Tibial nerve (tissue), 4 donors: ENCODE measurements around the gene HIKESHI. TPM values are rescaled to one million over a fixed set of nuclear protein-coding genes. Genes with fewer than 3 reads are reported as not detected.

Source experiments
- DNase-seq, 2 donors: peaks; one replicate each; pipeline ENCODE4 v3.0.0-alpha.2; 2019; ENCODE audit warnings: low spot score in 2 of 2
- H3K27ac ChIP-seq, 4 donors: fragments of 200-600 bp; sonication (generic) in 3 of 4; one replicate each; pipeline ENCODE4 v1.5.1; 2017 to 2019; ENCODE audit warnings: mild to moderate bottlenecking in 1 of 4
- H3K27me3 ChIP-seq, 2 donors: fragments of 200-600 bp; sonication (generic) in 1 of 2; one replicate each; pipeline versions ENCODE4 v1.5.1 to v1.6.0; 2017 to 2019
- H3K36me3 ChIP-seq, 3 donors: fragments of 200-600 bp; sonication (generic); one replicate each; pipeline ENCODE4 v1.5.1; 2018 to 2019
- H3K4me1 ChIP-seq, 4 donors: fragments of 200-600 bp; sonication (generic) in 3 of 4; one replicate each; pipeline ENCODE4 v1.5.1; 2017 to 2019
- H3K4me3 ChIP-seq, 4 donors: fragments of 200-600 bp; sonication (generic) in 3 of 4; one replicate each; pipeline ENCODE4 v1.5.1; 2017 to 2019; ENCODE audit warnings: mild to moderate bottlenecking in 1 of 4, moderate library complexity in 1 of 4
- H3K9me3 ChIP-seq, 4 donors: fragments of 200-600 bp; sonication (generic) in 3 of 4; one replicate each; pipeline ENCODE4 v1.5.1; 2017 to 2019
- CTCF ChIP-seq, 5 experiments: fragments of 200-600 bp in 3 of 5; fragments of 450-650 bp in 2 of 5; sonication (generic) in 3 of 5; IDR thresholded peaks; one replicate each; pipeline ENCODE4 v1.5.1; 2016 to 2019; ENCODE audit warnings: antibody characterized with exemption in 5 of 5, mild to moderate bottlenecking in 3 of 5, moderate library complexity in 2 of 5
- EP300 ChIP-seq, 2 donors: sonication (generic); formaldehyde crosslinking; IDR thresholded peaks; one replicate each; pipeline ENCODE4 v1.6.1; 2017; ENCODE audit warnings: antibody characterized with exemption in 2 of 2, mild to moderate bottlenecking in 1 of 2
- POLR2A ChIP-seq, 2 donors: fragments of 450-650 bp; IDR thresholded peaks; one replicate each; pipeline ENCODE4 v1.6.1; 2017; ENCODE audit warnings: antibody characterized with exemption in 2 of 2, mild to moderate bottlenecking in 2 of 2, moderate library complexity in 2 of 2
- WGBS, 2 donors: methylation state at CpG; one replicate each; pipeline ENCODE4 v1.1.5; 2018; 5-methylcytosine and 5-hydroxymethylcytosine counted together
- total RNA-seq, 4 donors: library from RNA; depleted of rRNA; stranded (reverse); fragments of >200 nt; gene quantifications; one replicate each; pipeline ENCODE4 v1.1.0, GENCODE V29; 2016

Gene HIKESHI
- 10 to 100 TPM; 31.2 to 40.6 (median 33.4) TPM for total RNA-seq

- peaks cover 0 to 23% (median 7%) of the 10 kb centered on the region in 4 donors for H3K4me1 ChIP-seq
- peak within 1 kb of the TSS; percentile 55 to 91 (median 80) for H3K4me3 ChIP-seq
- peak within 1 kb of the TSS; percentile 74 to 90 (median 86) for H3K27ac ChIP-seq
- DNase-seq: peak; percentile 100
- H3K9me3 ChIP-seq: no peaks in the 10 kb centered on the region
- WGBS, 2 donors: 0 to 1% methylated on average over 24 to 28 of the region's 30 CpGs
- no peaks in the 10 kb centered on the region for H3K27me3 ChIP-seq
- H3K36me3 ChIP-seq: peaks cover 0 to 4% (median 0%) of the 10 kb centered on the region in 3 donors
- TF ChIP-seq POLR2A (IDR thresholded peaks at IDR 0.05): peak in 1 of 2 donors; percentile 50
- TF ChIP-seq EP300 (IDR thresholded peaks at IDR 0.05): peak; percentile 91 to 94
- TF ChIP-seq CTCF (IDR thresholded peaks at IDR 0.05): peak in 2 of 5 experiments; percentile 11 to 26
Measured at GRCh38 chr11:86302092-86302793, at the start of gene HIKESHI. Gene HIKESHI (plus strand): TSS chr11:86302240. CDS start chr11:86302449, 209 bp downstream.

GRCh38 chr11:86255896-86256295 lies 46.1 kb upstream of the HIKESHI start:
- H3K4me3 ChIP-seq: no peak overlapping the region
- no peak overlapping the region for H3K27ac ChIP-seq
- H3K27me3 ChIP-seq: no peaks in the 10 kb centered on the region
- H3K9me3 ChIP-seq: no peaks in the 10 kb centered on the region
- no peak for DNase-seq
- peaks cover 0 to 34% (median 0%) of the 10 kb centered on the region in 3 donors for H3K36me3 ChIP-seq
- no peak for TF ChIP-seq CTCF (IDR thresholded peaks at IDR 0.05)
- no peak for TF ChIP-seq POLR2A (IDR thresholded peaks at IDR 0.05)
- no peak for TF ChIP-seq EP300 (IDR thresholded peaks at IDR 0.05)
- 89 to 92% methylated on average over 1 of the region's 1 CpG for WGBS, 2 donors
- no peaks in the 10 kb centered on the region for H3K4me1 ChIP-seq

- TF ChIP-seq CTCF (IDR thresholded peaks at IDR 0.05) (no peak), EP300 (IDR thresholded peaks at IDR 0.05) (no peak), POLR2A (IDR thresholded peaks at IDR 0.05) (no peak)
- Histone ChIP-seq H3K27me3 (no peaks in the 10 kb centered on the region), H3K36me3 (peaks cover 0 to 41% (median 0%) of the 10 kb centered on the region in 3 donors), H3K4me1 (no peaks in the 10 kb centered on the region), H3K27ac (no peak overlapping the region), H3K9me3 (no peaks in the 10 kb centered on the region), H3K4me3 (no peak overlapping the region)
- no peak for DNase-seq
- 74 to 92% methylated on average over 6 of the region's 6 CpGs for WGBS, 2 donors
Measured at GRCh38 chr11:86256608-86257007, 45.4 kb upstream of the HIKESHI start.

- Histone ChIP-seq H3K4me3 (no peak overlapping the region), H3K9me3 (no peaks in the 10 kb centered on the region), H3K27me3 (no peaks in the 10 kb centered on the region), H3K27ac (no peak overlapping the region), H3K4me1 (no peaks in the 10 kb centered on the region), H3K36me3 (peaks cover 0 to 49% (median 0%) of the 10 kb centered on the region in 3 donors)
- no peak for DNase-seq
- TF ChIP-seq CTCF (IDR thresholded peaks at IDR 0.05): no peak
- TF ChIP-seq POLR2A (IDR thresholded peaks at IDR 0.05): no peak
- TF ChIP-seq EP300 (IDR thresholded peaks at IDR 0.05): no peak
Measured at GRCh38 chr11:86257446-86257845, 44.6 kb upstream of the HIKESHI start.

GRCh38 chr11:86259730-86260129 lies 42.3 kb upstream of the HIKESHI start:
- Histone ChIP-seq H3K9me3 (no peaks in the 10 kb centered on the region), H3K4me1 (no peaks in the 10 kb centered on the region), H3K36me3 (peaks cover 0 to 72% (median 0%) of the 10 kb centered on the region in 3 donors), H3K27ac (no peak overlapping the region), H3K4me3 (no peak overlapping the region), H3K27me3 (no peaks in the 10 kb centered on the region)
- 48 to 65% methylated on average over 1 of the region's 1 CpG for WGBS, 2 donors
- no peak for DNase-seq
- TF ChIP-seq CTCF (IDR thresholded peaks at IDR 0.05): no peak
- TF ChIP-seq POLR2A (IDR thresholded peaks at IDR 0.05): no peak
- TF ChIP-seq EP300 (IDR thresholded peaks at IDR 0.05): no peak
